NCI-H1092 (cell line): ENCODE results near the gene CNTNAP2.
"Not testable (repeated sequence)": the region's sequence is repeated elsewhere in the genome, so short reads cannot be mapped to it uniquely, and the experiment has no call there.

Experiments used
- DNase-seq: peaks from one replicate; lab custom pipeline; 2025; lab: John Stamatoyannopoulos, UW

Gene CNTNAP2

DNA sequence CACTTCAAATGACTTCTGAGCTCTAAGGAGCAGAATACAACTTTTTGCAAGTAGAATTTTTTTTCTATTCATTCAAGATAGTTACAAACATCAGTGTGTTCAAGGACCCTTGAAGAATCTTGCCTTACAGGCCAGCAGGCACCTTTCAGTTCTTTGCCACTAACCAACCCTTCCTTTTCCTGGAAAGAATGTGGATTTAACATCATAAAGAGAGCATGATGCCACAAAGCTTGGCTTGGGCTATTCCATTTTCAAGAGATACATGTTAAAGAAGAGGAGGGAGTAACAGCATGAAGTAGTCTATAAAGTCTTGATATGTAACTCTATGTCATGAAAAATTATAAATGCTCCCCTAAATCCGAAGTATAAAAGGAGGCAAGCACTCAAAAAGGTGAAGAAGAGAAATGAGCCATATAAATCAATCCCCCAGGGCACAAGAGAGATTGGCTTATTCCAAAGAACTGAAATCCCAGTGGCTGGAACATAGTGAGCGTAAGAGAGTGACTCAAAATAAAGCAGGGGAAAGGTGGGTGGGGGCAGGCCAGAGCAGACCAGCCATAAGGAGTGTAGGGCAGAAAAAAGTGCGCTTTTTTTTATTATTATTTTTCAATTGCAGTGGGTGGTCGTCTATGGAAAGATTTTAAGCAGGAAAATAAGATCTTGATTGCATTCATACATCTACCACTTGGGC is 1448.3 kb downstream of the CNTNAP2 start:
- no peak for DNase-seq

DNA sequence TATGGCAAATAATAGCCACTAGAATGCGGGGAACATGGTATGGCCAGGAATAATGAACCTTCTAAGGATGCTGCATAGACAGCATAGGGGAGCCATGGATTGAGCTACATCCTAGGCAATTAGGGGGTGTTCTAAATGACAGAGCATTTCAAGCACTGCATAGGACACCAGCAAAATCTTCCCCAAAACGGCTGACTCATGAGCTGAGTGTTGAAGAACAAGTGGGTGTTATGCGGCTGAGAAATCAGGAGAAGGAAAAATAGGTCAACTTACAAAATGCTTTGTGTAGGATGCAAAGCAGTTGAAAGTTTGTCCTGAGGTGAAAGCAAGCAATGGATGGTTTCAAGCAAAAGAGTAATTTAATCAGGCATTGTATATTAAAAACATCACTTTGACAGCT is 1450.4 kb downstream of the CNTNAP2 start:
- DNase-seq: no peak

DNA sequence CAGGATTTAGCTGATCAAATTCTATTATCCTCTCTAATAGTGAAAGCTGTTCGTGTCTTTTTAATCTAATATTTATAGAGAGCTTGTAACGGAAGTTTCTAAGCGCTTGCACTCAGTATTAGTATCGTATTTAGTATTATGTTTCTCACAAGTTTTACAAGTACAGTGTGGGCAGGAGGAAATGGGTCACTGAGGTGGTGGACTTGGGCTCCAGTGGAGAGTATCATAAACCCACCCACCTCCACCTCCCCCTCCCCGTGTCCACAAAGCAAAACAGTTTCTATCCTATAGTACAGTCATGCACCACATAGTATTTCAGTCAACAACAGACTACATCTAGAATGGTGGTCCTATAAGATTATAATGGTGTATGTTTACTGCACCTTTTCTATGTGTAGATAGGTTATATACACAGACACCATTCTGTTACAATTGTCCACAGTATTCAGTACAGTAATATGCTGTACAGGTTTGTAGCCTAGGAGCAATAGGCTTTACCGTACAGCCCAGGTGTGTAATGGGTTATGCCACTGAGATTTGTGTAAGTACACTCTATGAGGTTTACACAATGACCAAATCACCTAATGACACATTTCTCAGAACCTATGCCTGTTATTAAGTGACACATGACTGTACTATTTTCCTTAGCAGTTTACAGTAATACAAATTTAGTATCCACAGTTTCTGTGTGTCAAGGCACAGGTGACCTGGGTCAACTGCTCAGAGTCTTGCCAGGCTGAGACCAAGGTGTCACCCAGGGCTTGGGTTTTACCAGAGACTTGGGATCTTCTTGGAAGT is 1452.7 kb downstream of the CNTNAP2 start:
- no peak for DNase-seq

DNA sequence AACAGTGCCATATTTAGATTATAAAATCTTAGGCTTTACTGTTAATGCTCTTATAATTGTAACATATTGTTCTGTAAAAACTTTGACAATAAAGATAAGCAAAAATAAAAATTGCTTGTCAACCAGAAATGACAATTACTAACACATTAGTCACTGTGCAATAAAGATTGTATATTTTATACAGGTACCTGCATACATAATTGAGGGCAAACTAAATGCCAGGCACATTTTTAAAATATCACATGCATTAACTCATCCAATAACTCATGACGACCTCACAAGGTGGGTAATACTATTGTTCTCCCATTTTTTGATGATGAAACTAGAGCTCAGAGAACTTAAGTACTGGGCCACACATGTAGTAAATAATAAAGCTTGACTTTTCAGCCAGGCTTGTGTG is 1453.8 kb downstream of the CNTNAP2 start:
- no peak for DNase-seq

DNA sequence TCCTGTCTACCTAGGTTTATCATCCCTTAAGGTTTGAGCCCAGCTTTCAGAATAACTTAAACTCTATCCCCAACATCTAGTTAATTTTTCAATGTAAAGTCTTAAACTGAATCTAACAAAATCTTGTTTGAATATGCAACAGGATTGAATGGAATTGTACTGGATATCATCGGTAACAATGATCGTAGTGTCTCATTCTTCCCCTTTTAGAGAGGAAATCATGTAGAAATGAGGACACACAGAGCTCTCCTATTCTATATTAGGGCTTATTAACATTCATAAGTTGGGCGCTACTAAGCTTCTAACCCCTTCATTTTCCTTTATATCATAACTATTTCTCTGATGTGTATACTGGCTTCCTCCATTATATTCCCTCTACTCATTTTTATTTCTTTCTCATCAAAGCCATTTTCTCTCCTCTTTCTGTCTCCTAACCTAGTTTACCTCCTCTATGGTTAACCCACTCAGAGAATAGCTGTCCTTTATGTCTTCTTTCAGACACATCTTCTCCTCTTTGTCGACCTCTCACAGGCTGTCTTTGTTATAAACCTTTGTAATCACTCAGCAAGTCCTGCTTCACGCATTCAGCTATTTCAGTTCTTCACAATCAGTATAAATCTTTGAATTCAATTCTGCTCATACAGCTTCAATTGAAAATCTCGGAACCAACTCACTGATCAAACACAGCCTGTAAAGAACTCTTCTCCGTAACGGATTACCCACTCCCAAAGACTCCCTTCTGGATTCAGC is 1455.0 kb downstream of the CNTNAP2 start:
- no peak for DNase-seq

DNA sequence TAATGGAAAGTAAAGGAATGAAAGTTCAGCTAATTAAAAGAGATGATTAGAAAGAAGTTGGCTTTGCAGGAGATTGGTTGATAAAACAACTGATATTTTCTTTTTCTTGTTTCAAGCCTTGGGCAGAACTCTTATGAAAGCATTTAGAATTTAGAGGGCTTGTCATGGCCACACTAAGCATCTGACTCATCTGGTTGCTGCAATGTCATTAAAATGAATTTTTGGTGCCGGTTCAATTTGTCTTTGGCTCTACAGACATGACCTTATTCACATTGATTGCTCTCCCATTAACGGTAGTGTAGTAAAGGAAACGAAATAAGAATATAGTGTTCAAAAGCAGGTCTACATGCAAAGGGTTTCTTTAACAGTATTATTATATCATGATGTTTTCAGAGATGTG is 1461.6 kb downstream of the CNTNAP2 start:
- no peak for DNase-seq

DNA sequence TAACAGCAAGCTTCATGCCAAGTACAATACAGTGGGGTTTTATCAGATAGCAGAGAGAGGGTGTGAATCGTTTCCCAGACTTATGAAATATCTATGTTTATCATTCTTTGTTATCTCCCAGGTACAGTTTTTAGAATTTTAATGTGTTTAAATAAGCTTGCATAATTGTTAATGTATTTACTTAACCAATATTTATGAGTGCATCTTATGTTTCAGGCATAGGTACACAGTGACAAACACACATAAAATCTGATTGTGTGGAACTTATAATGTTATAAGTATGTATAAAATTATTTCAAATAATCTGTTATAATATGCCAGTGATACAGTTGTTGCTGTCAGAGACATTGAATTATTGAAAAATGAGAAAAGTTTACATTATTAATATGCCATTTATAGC is 1462.5 kb downstream of the CNTNAP2 start:
- no peak for DNase-seq

DNA sequence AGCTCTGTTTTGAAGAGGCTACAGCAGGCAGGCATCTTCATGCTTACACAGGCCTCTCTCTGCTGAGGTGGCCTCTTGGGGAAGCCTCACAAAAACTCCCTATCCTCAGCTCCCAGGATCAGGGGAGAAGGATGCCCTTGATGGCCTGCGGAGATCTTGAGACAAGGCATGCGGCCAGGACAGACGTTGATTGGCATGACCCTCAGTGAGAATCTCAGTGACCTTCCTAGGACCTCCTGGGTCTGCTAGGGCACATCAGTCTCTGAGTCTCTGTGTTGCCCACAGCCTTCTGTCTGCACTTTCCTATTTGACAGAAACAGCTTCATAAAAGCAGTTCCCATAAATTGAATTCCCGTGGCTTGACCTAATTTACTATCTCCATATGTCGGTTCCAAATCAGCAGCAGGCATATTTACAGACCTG is 1468.2 kb downstream of the CNTNAP2 start:
- no peak for DNase-seq

DNA sequence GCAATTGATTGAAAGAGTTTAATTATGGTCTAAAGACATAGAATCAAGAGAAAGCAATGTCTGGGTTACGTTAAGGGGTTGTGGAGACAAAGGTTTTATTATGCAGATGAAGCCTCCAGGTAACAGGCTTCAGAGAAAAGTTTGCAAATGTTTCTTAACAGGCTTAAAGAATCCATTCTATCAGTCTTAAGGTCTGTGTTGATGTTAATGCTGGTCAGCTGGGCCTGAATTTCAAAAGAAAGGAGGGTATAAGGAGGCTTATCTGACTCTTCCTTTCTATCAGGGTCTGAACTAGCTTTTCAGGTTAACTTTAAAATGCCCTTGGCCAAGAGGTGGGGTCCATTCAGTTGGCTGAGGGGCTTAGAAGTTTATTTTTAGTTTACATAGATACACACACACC is 1469.5 kb downstream of the CNTNAP2 start:
- no peak for DNase-seq

DNA sequence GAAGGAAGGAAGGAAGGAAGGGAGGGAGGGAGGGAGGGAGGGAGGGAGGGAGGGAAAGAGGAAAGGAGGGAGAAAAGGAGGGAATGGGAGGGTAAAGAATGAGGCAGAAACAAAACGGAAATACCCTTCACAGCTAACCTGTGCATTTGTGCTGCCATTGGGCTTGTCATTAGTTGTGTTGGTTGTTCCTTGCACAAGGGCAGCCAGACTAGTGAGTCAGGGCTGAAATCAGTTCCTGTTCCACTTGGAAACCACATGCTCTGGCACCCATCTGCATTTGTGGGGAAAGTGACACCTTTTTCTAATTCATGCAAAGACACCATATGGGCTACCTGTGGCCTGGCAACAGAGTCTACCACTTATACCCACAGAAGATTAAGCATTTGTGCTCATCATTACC is 1469.9 kb downstream of the CNTNAP2 start:
- no peak for DNase-seq

DNA sequence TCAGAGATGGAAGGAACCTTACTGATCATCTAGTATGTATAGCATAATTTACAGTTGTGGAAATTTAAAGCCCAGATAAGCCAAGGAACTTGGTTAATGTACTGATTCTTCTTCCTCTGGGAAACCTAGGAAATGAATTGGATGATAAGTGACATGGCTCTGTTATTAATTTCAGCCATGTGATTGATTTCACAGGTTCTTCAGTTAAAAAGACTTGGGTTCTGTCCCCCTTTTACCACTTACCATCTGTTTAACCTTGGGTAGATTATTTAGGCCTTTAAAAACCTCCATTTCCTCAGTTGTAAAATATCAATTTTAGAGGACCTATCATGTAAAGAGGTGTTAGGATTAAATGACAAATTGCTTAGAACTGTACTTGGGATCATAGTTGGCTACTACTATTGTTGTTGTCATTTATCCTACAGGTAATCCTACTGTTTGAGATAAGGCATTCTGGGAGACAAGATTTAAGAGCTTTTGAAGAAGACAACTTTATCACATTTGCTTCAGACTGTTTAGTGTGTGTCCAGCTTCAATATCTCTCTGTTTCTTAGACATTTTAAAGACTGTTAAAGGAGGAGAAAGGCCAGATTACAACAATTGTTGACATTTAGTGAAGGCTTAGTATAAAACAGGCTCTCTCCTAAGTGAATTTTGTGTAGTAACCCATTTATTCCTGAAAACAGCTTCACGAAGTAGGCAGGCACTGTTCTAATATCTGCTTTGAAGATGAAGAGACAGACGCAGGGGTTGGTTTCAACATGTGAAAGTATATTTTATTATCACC is 1476.9 kb downstream of the CNTNAP2 start:
- no peak for DNase-seq

DNA sequence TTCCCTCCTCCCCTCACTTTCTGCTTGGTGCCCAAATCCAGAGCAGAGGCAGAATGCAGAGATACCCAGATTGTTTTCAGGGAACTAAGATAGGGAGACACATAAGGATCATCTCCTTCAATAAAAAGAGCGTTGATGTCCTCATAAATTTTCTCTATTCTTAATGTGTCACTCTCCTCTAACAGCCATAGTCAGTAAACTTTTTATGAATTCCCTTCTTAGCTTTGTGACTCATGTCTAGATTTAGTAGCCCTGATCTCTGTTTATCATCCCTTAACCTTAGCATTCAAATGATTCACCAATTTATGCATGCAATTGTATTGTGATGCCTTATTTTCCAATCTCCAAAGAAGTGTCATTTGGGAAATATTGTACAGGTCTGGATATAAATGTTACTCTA is 1478.4 kb downstream of the CNTNAP2 start:
- DNase-seq: no peak

DNA sequence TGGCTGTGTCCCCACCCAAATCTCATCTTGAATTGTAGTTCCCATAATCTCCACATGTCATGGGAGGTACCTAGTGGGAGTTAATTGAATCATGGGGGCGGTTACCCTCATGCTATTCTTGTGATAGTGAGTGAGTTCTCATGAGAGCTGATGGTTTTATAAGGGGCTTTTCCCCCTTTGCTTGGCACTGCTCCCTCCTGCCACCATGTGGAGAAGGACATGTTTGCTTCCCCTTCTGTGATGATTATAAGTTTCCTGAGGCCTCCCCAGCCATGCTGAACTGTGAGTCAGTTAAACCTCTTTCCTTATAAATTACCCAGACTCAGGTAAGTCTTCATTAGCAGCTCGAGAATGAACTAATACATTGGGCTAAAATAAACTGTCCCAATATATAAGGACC is 1482.1 kb downstream of the CNTNAP2 start:
- not testable (repeated sequence) for DNase-seq

DNA sequence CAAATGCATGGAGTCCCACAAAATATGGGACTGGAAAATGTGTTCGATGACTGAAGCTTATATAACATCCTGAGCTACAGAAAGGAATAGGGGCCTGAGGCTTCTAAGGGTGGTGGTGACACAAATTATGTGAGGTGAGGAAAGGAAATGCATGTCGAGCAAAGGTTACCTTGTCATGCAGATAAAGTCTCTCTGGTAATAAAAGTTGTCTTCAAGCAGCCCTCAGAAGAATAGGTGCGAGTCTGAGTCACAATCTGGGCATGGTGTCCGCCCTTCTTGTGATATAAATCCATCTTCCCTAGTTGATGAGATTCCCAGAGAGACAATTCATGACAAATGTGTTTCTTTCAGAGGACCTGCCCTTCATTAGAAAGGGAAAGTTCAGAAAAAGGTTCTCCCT is 1488.7 kb downstream of the CNTNAP2 start:
- no peak for DNase-seq

DNA sequence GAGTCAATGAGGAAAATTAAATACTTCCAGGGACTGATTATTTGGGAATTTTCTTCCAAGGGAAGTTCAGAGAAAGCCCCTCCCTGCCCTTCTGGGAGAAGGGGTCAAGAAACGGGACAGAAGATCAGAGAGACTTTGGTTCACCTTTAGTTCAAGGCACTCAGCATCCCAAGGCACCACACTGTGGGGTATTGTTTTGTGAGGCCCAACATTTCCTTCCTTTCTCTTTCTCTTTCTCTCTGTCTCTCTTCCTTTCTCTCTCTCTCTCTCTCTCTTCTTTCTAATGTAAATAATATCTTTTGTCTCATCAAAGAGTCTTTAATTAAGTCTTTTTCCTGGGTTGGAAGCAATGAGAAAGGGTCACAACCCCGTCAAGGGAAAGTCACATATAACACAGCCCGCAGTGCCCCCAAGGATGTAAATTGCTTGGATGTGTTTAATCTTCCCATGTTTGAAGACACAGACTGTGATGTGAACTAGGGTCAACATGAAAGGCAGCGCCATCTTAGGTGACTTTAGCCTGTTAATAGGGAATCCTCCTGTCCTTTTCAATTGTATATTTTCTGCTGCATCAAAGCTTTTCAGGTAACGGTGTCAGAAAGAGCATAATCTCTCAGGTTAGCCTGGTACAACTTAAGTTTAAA is 1490.7 kb downstream of the CNTNAP2 start:
- DNase-seq: no peak

DNA sequence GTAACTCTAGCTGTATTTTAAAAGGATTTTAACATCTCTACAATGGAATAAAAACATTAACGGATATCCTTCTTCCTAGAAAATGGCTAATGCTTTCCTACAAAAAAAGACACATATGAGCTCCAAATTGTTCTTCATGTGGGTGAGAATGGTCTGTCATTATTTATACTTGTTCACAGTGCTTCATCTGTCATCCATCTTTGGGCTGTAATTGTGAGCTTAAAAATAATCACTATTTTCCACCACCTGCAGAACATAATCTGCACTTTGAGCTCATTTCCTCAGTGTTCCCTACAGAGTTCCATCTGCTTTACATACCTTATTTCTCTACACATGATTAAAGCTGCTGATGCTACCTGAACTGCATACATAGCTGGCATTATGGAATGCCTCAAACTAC is 1494.8 kb downstream of the CNTNAP2 start:
- no peak for DNase-seq

DNA sequence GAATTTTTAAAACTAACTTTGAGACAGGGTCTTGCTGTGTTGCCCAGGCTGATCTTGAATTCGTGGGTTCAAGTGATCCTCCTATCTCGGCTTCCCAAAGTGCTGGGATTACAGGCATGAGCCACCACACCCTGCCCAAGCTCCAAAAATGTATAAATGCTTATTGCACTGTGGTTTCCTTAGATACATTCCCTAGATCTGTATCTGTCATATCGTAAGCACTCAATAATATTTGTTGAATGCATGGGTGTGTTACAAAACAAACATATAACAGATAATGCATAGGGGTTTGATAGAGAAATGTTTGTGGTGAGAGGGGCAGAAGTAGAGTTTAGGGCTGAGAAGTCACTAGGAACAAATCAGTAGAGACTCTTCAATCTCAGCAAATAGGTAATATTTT is 1518.7 kb downstream of the CNTNAP2 start:
- no peak for DNase-seq

DNA sequence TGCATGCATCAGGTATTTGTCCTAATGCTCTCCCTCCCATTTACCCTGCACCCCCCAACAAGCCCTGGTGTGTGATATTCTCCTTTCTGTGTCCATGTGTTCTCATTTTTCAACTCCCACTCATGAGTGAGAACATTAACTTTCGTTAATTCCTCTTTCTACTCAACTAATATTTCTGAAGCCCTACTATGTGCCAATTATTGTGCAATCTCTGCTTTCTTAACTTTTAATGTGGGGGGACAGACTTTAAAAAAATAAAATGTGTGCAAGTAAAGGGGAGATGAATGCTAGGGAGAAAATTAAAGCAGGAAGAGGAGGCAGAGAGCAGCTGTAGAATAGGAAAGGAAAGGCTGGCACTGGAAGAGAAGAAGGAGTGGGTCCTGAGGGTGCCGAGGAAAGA is 1520.0 kb downstream of the CNTNAP2 start:
- no peak for DNase-seq

DNA sequence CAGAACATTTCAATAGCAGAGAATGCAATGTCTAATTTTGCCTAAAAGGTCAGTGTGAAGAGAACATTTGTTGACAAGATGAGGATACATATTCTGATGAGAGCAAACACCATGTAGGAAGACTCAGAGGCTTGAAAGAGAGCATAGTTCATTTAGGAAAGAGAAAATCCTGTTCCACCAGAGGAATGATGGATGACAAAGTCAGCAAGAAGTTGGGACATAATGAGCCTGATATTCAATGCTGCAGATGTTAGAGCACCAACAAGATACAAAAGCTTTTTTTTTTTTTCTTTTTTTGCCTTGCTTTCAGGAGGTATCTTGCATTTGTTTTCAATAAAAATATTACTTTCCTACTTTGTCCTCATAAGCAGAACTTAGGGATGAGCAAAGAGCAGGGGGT is 1522.0 kb downstream of the CNTNAP2 start:
- DNase-seq: no peak

DNA sequence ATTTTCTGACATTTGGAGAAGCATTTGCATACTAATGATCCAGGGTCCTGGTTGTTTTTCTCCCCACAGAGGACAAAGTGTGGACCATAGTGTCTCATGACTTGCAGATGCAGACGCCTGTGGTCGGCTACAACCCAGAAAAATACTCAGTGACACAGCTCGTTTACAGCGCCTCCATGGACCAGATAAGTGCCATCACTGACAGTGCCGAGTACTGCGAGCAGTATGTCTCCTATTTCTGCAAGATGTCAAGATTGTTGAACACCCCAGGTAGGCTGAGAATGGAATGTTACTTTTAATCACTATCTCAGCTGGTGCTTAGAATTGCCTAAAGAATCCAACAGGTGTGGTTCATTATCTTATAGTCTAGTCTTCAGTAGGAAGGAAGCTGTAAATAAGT is 1522.4 kb downstream of the CNTNAP2 start:
- no peak for DNase-seq

DNA sequence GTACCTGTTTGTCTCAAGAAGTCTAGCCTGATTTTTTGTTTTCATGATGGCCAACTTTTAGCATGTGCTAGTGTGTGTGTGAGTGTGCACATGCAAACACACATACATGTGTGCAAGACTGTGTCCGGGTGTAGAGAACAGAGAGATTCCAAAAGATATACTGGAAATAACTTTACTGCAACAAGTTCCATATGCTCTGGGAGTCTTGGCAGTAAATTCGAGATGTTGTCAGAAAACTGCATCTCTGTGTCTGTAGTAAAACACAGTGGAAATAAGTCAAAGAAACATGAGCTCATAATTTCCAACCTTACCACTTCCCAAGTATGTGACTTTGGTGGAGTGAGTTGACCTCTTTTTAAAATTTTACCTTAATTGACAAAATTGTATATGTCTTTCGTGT is 1523.2 kb downstream of the CNTNAP2 start:
- DNase-seq: no peak

DNA sequence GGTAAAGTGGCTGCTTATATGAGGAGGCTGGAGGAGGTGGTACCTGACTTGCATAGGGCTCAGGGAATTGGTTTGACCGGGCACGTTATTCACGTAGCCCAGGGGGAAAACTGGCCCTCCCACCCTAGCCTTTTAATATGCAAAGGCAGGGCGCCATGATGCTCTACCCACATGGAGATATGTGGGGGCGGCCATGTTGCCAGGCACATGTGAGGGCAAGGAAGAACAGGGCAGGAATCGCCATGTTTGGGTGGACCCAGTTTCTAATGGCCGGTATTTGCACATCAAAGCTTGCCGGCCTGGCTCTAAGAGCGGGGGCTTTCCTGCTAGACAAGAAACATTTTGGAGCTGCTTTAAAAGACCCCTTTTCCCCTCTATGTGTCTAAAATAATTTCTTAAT is 1524.2 kb downstream of the CNTNAP2 start:
- DNase-seq: no peak
